GM10266 (cell line): ENCODE measurements around the gene POU5F1.

Experiments used
- DNase-seq: peaks from one replicate; pipeline ENCODE4 v3.0.0; 2012; ENCODE audit errors: extremely low spot score
- CTCF ChIP-seq: IDR thresholded peaks from 2 replicates; pipeline ENCODE4 v1.5.1; 2012; ENCODE audit warnings: mild to moderate bottlenecking, low read depth; ENCODE audit not compliant: control insufficient read depth, insufficient read depth; ENCODE audit errors: missing control alignments

POU5F1 gene

GRCh38 chr6:31131595-31131994 is 38.9 kb downstream of the POU5F1 start:
- no peak for DNase-seq

DNA sequence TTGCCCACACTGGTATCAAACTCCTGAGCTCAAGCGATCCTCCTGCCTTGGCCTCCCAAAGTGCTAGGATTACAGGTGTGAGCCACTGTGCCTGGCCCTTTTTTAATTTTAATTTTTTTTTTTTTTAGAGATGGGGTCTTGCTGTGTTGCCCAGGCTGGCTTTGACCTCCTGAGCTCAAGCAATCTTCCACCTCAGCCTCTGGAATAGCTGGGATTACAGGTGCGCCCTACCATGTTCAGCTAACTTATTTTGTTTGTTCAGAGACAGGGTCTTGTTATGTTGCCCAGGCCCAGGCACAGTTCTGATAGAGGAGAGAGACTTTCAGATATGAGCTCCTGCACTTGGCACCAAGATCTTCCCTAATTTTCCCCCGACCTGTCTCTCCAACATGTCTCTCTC is 39.7 kb downstream of the POU5F1 start:
- DNase-seq: no peak
- no peak for TF ChIP-seq CTCF

More at GRCh38 chr6:31131595-31131994, 38.9 kb downstream of the POU5F1 start:
- no peak for TF ChIP-seq CTCF

GRCh38 chr6:31129130-31129529 is 41.4 kb downstream of the POU5F1 start:
- DNase-seq: no peak
- no peak for TF ChIP-seq CTCF

- peak; percentile 80 for DNase-seq
- peak; percentile 77 for TF ChIP-seq CTCF
Observed at GRCh38 chr6:31128093-31128676, 42.3 kb downstream of the POU5F1 start.

- TF ChIP-seq CTCF: no peak
- DNase-seq: no peak
Observed at GRCh38 chr6:31126396-31127175, 43.9 kb downstream of the POU5F1 start.

DNA sequence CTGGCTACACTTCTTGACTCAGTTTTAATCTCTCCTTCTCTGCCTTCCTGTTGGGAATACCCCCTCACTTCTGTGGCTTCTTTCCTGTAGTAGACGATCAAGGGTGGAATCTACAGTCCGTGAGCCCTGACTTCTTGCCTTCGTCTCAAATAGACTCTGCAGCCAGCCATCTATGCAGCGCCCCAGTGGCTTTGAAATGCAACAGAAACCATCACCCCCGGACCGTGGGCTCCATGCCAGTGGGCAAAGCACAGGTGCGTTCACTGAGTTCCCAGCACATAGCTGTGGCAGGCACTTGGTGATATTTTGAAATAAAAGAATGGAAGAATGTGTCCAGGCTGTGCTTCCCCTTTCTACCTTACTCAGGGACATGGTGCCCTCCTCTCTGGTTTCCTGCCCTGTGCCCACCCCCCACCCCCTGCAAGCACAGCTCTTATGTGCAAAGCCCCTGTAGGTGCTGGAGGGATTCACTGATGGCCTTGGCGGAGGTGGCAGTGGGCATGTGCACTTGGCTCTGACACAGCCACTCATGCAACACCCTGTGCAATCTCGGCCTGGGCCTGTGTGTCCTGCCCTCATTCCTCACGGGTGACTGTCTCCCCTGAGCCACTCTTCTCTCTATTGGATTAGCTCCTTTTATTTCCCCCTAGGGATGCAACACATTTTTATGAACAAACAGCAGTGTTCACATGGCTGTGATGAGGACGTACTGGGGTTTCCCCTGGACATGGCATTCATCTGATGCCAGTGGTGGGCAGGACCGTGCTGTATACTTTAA is 44.7 kb downstream of the POU5F1 start:
- no peak for TF ChIP-seq CTCF
- no peak for DNase-seq
